ENCODE data around the gene TMPRSS3.

- TF ChIP-seq CTCF (conservative IDR thresholded peaks at IDR 0.05): no peak
- no peak for TF ChIP-seq ZFX (IDR thresholded peaks at IDR 0.05)
Measured at GRCh38 chr21:42437786-42438185, 41.9 kb upstream of the TMPRSS3 start.
